CD4-positive, alpha-beta T cell treated with Interleukin-1 beta for 1 hour (primary cell): ENCODE measurements around the gene FAM168B.

ENCODE experiments used
- DNase-seq, 2 donors: peaks; one replicate each; pipeline ENCODE4 v3.0.0-alpha.2; 2020 to 2022

FAM168B gene

GRCh38 chr2:131038258-131039100, 54.8 kb downstream of the FAM168B start:
- DNase-seq: no peak

- no peak for DNase-seq
Observed at GRCh38 chr2:131037398-131038257, 55.6 kb downstream of the FAM168B start.

- no peak for DNase-seq
Observed at GRCh38 chr2:131036696-131037397, 56.4 kb downstream of the FAM168B start.

GRCh38 chr2:131036269-131036668, 57.0 kb downstream of the FAM168B start:
- no peak for DNase-seq

GRCh38 chr2:131035826-131036231, 57.4 kb downstream of the FAM168B start:
- DNase-seq: no peak

- DNase-seq: no peak
Observed at GRCh38 chr2:131035112-131035825, 58.0 kb downstream of the FAM168B start.

- no peak for DNase-seq
Observed at GRCh38 chr2:131034122-131035051, 58.9 kb downstream of the FAM168B start.

- no peak for DNase-seq
Observed at GRCh38 chr2:131033786-131034121, 59.5 kb downstream of the FAM168B start.

GRCh38 chr2:131032393-131032836, 60.8 kb downstream of the FAM168B start:
- no peak for DNase-seq

- no peak for DNase-seq
Observed at GRCh38 chr2:131031875-131032274, 61.4 kb downstream of the FAM168B start.

GRCh38 chr2:131031431-131031841, 61.8 kb downstream of the FAM168B start:
- no peak for DNase-seq

GRCh38 chr2:131030478-131030971, 62.7 kb downstream of the FAM168B start:
- DNase-seq: no peak

GRCh38 chr2:131029812-131030211, 63.4 kb downstream of the FAM168B start:
- no peak for DNase-seq

GRCh38 chr2:131027566-131028528, 65.4 kb downstream of the FAM168B start:
- no peak for DNase-seq

- DNase-seq: no peak
Observed at GRCh38 chr2:131026919-131027318, 66.3 kb downstream of the FAM168B start.

- no peak for DNase-seq
Observed at GRCh38 chr2:131023758-131024157, 69.5 kb downstream of the FAM168B start.

- no peak for DNase-seq
Observed at GRCh38 chr2:131022731-131023130, 70.5 kb downstream of the FAM168B start.

GRCh38 chr2:131016826-131017741, 76.2 kb downstream of the FAM168B start:
- DNase-seq: no peak

GRCh38 chr2:131015764-131016163, 77.5 kb downstream of the FAM168B start:
- DNase-seq: no peak
